Measurements from ENCODE around the gene PIGU.

DNA sequence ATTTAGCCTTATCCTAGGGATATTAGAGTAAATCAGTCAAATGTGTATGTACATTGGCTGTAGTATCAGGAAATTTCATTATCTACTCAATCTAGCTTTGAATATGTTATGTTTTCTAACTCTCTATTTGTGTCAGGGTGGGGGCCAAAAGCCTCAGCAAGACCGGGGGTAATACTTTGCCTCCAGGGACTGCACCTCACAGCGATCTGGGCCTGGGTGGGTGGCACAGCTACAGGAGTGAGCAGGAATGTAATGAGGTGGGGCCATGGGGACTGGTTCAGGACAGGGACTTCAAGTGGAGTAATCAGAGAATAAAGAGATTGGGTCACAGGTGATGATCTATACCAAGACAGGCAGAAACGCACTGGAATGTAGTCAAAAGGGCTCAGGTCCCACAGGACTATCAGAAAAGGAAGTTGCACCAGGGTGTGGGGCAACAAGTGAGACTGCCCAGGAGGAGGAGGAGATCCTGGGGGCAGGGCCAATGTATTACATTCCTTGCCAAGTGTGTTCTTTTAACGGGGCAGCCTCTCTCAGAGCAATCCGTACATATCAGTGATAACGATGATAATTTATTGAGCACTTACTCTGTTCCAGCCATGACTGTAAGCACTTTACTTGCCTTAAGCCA is 54.0 kb downstream of the PIGU start:
- no peak for TF ChIP-seq GATA2 (IDR thresholded peaks at IDR 0.05; ENCODE audit: low read depth, low read length)
- no peak for TF ChIP-seq GATA3 (IDR thresholded peaks at IDR 0.05; ENCODE audit: low read depth, low read length)

Data from SH-SY5Y (cell line).